Cardiac muscle cell (in vitro differentiated cells and primary cell): ENCODE results near the gene BRD3. TPM values are rescaled to one million over a fixed set of nuclear protein-coding genes. Genes with fewer than 3 reads are reported as not detected.
A peak's percentile ranks its signal among the peaks of the same experiment; 100 is the strongest.

Experiments
- DNase-seq, 2 donors: peaks; one replicate each; pipeline versions ENCODE4 v3.0.0 to v3.0.0-alpha.2; 2010 to 2017; ENCODE audit warnings: low read depth in 1 of 2, low spot score in 1 of 2
- H3K27ac ChIP-seq: fragments of 200-600 bp; sonication (generic); 2 replicates; pipeline ENCODE4 v1.5.1; 2016
- H3K27me3 ChIP-seq: fragments of 200-600 bp; sonication (generic); 2 replicates; pipeline ENCODE4 v1.6.0; 2016; ENCODE audit warnings: control low read depth
- H3K36me3 ChIP-seq: fragments of 200-600 bp; sonication (generic); 2 replicates; pipeline ENCODE4 v1.5.1; 2016; ENCODE audit warnings: control low read depth
- H3K4me1 ChIP-seq: fragments of 200-600 bp; sonication (generic); 2 replicates; pipeline ENCODE4 v1.8.1; 2017; ENCODE audit warnings: low read depth, mild to moderate bottlenecking, mixed run types
- H3K4me3 ChIP-seq: fragments of 200-600 bp; sonication (generic); 2 replicates; pipeline ENCODE4 v1.5.1; 2016; ENCODE audit warnings: mild to moderate bottlenecking
- H3K9me3 ChIP-seq: fragments of 200-600 bp; sonication (generic); 2 replicates; pipeline ENCODE4 v1.5.1; 2017; ENCODE audit warnings: low read depth, mild to moderate bottlenecking, control low read depth
- CTCF ChIP-seq: IDR thresholded peaks from 2 replicates; pipeline ENCODE4 v1.5.1; 2012; ENCODE audit warnings: low read depth, mild to moderate bottlenecking, low read length
- polyA plus RNA-seq: library from polyadenylated mRNA; unstranded; fragments of >200 nt; fragmentation: Nextera tagmentation; extraction: Ambion mirVana; gene quantifications from 2 replicates; pipeline ENCODE4 v1.2.1, GENCODE V29; 2016
- total RNA-seq: library from RNA; depleted of rRNA; stranded (reverse); fragments of >200 nt; gene quantifications from 2 replicates; pipeline ENCODE4 v1.2.3, GENCODE V29; 2016

BRD3 gene
- total and polyA plus RNA-seq, 2 experiments from 2014 or later: 42.6 to 44.9 TPM

- H3K4me1 ChIP-seq: peaks cover 6% of the 10 kb centered on the region
- H3K27ac ChIP-seq: peak overlapping the region; percentile 19
Observed at GRCh38 chr9:134054891-134055811, 12.7 kb downstream of the BRD3 start.

GRCh38 chr9:134053941-134054761, 13.7 kb downstream of the BRD3 start:
- peaks cover 6% of the 10 kb centered on the region for H3K4me1 ChIP-seq
- TF ChIP-seq CTCF: no peak
- no peak for DNase-seq
- no peaks in the 10 kb centered on the region for H3K9me3 ChIP-seq
- no peaks in the 10 kb centered on the region for H3K27me3 ChIP-seq
- H3K4me3 ChIP-seq: no peak overlapping the region
- H3K36me3 ChIP-seq: peaks cover 24% of the 10 kb centered on the region
- H3K27ac ChIP-seq: peak overlapping the region; percentile 19

More at GRCh38 chr9:134054891-134055811, 12.7 kb downstream of the BRD3 start:
- TF ChIP-seq CTCF: no peak
- H3K9me3 ChIP-seq: no peaks in the 10 kb centered on the region
- peaks cover 19% of the 10 kb centered on the region for H3K36me3 ChIP-seq
- no peak overlapping the region for H3K4me3 ChIP-seq
- no peak for DNase-seq
- H3K27me3 ChIP-seq: no peaks in the 10 kb centered on the region

- H3K27me3 ChIP-seq: no peaks in the 10 kb centered on the region
- no peak for TF ChIP-seq CTCF
- peaks cover 6% of the 10 kb centered on the region for H3K4me1 ChIP-seq
- no peak for DNase-seq
- H3K4me3 ChIP-seq: no peak overlapping the region
- H3K9me3 ChIP-seq: no peaks in the 10 kb centered on the region
- H3K36me3 ChIP-seq: peaks cover 24% of the 10 kb centered on the region
- H3K27ac ChIP-seq: no peak overlapping the region
Observed at GRCh38 chr9:134053401-134053871, 14.4 kb downstream of the BRD3 start.

- Histone ChIP-seq H3K27me3 (no peaks in the 10 kb centered on the region), H3K9me3 (no peaks in the 10 kb centered on the region), H3K27ac (no peak overlapping the region), H3K36me3 (peaks cover 26% of the 10 kb centered on the region), H3K4me3 (no peak overlapping the region), H3K4me1 (peaks cover 4% of the 10 kb centered on the region)
- DNase-seq: no peak
- TF ChIP-seq CTCF: no peak
Observed at GRCh38 chr9:134052941-134053340, 14.9 kb downstream of the BRD3 start.

DNA sequence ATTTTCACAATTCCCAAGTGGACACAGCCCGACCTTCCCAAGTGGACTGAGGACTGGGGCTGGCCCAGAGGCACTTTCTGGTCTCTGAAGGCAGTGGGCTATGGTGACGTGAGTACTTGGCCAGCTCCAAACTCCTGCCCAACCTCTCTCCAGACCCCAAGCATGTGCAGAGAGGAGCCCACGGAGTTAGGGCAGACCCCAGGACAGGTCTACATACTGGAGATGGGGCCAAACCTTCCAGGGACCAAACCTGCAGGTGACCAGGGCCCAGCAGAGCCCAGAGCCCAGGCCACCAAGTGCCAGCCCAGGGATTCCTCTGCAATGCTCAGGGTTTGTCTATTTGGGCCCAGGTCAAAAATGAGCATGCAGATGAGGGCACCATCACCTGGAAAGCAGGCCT, 15.3 kb downstream of the BRD3 start:
- no peak overlapping the region for H3K27ac ChIP-seq
- TF ChIP-seq CTCF: no peak
- H3K9me3 ChIP-seq: no peaks in the 10 kb centered on the region
- no peaks in the 10 kb centered on the region for H3K4me1 ChIP-seq
- H3K27me3 ChIP-seq: no peaks in the 10 kb centered on the region
- peaks cover 28% of the 10 kb centered on the region for H3K36me3 ChIP-seq
- no peak overlapping the region for H3K4me3 ChIP-seq
- no peak for DNase-seq
